Panc1 (cell line): ENCODE data around the gene AGPAT4. TPM values are rescaled to one million over a fixed set of nuclear protein-coding genes. Genes with fewer than 3 reads are reported as not detected.

Source experiments
- ATAC-seq: fragments of 200-7000 bp; cut with Tn5 transposase; 2 replicates; pipeline ENCODE4 v1.9.1; 2020; ENCODE audit warnings: mild to moderate bottlenecking, moderate library complexity
- BruUV-seq: library from RNA; stranded (reverse); fragments of 400-500 nt; replicated peaks from 2 replicates; lab custom pipeline; 2021; lab: Mats Ljungman, UMichigan
- CTCF ChIA-PET: fragments of 300-600 bp; sonication (Branson Sonifier 250); formaldehyde crosslinking; loops from one replicate; lab custom pipeline; 2022; ENCODE audit warnings: antibody characterized with exemption; lab: Charles Lee
- POLR2A ChIA-PET: fragments of 300-600 bp; sonication (Branson Sonifier 250); formaldehyde crosslinking; loops from one replicate; lab custom pipeline; 2022; ENCODE audit warnings: antibody characterized with exemption; lab: Charles Lee
- DNase-seq: peaks from one replicate; pipeline ENCODE4 v3.0.0-alpha.2; 2010; ENCODE audit warnings: low read depth, low spot score
- H3K27ac ChIP-seq: 2 replicates; pipeline ENCODE4 v1.5.1; 2011; ENCODE audit warnings: mild to moderate bottlenecking, low read length, inconsistent platforms
- H3K27me3 ChIP-seq: fragments of 200-500 bp; sonication (Bioruptor generic); 2 replicates; pipeline ENCODE4 v1.6.0; 2014; ENCODE audit warnings: low read length, inconsistent platforms; ENCODE audit not compliant: control insufficient read depth, insufficient read depth
- H3K36me3 ChIP-seq: fragments of 200-500 bp; sonication (Bioruptor generic); 2 replicates; pipeline ENCODE4 v1.5.1; 2014; ENCODE audit warnings: inconsistent platforms, mild to moderate bottlenecking, low read length, moderate library complexity; ENCODE audit not compliant: control insufficient read depth, insufficient read depth
- H3K4me1 ChIP-seq: 2 replicates; pipeline ENCODE4 v1.5.1; 2011; ENCODE audit warnings: inconsistent platforms, mild to moderate bottlenecking, low read length, moderate library complexity; ENCODE audit not compliant: control insufficient read depth, insufficient read depth
- H3K4me3 ChIP-seq, 2 experiments: 2 replicates each; pipeline ENCODE4 v1.5.1; 2011 to 2012; ENCODE audit warnings: low read depth in 2 of 2, low read length in 2 of 2, mild to moderate bottlenecking in 2 of 2, inconsistent platforms in 1 of 2, moderate library complexity in 1 of 2
- H3K9me3 ChIP-seq: fragments of 200-500 bp; sonication (Bioruptor generic); 2 replicates; pipeline ENCODE4 v1.5.1; 2014; ENCODE audit warnings: low read depth, mild to moderate bottlenecking, inconsistent platforms, low read length, moderate library complexity; ENCODE audit not compliant: control insufficient read depth, insufficient read depth
- CTCF ChIP-seq: fragments of 450-650 bp; IDR thresholded peaks from 2 replicates; pipeline ENCODE4 v1.5.1; 2017; ENCODE audit warnings: mild to moderate bottlenecking
- POLR2AphosphoS5 ChIP-seq: IDR thresholded peaks from 2 replicates; pipeline ENCODE4 v1.6.1; 2012; ENCODE audit warnings: mild to moderate bottlenecking, low read depth, low read length, moderate library complexity
- REST ChIP-seq, 2 experiments: IDR thresholded peaks; 2 replicates each; pipeline ENCODE4 v1.6.1; 2011 to 2012; ENCODE audit warnings: low read depth in 2 of 2, control low read depth in 1 of 2, low read length in 1 of 2, mild to moderate bottlenecking in 1 of 2, moderate library complexity in 1 of 2; ENCODE audit not compliant: insufficient read depth in 1 of 2
- SIN3A ChIP-seq: IDR thresholded peaks from 2 replicates; pipeline ENCODE4 v1.6.1; 2012; ENCODE audit warnings: low read depth, mild to moderate bottlenecking, low read length, moderate library complexity, borderline replicate concordance; ENCODE audit not compliant: insufficient read depth
- TCF7L2 ChIP-seq: IDR thresholded peaks from 2 replicates; pipeline ENCODE4 v1.6.1; 2011; ENCODE audit warnings: mild to moderate bottlenecking, low read depth, low read length, inconsistent platforms
- in situ Hi-C: cut with HindIII; loops from 2 replicates; pipeline ENCODE4 v1.10.0; 2016; ENCODE audit warnings: low sequenced_read_pairs, low pct_unique_long_range_greater_than_20kb
- intact Hi-C: fragments of 100-400 bp; cut with micrococcal nuclease; formaldehyde crosslinking; loops from one replicate; pipeline ENCODE4 v1.10.0; 2022; ENCODE audit not compliant: unreplicated experiment
- total RNA-seq: library from RNA; stranded (reverse); gene quantifications from one replicate; pipeline ENCODE4 v1.2.1, GENCODE V29; 2021; ENCODE audit not compliant: unreplicated experiment

Gene AGPAT4
- total RNA-seq, 1 experiment from 2014 or later: 12.9 TPM

DNA sequence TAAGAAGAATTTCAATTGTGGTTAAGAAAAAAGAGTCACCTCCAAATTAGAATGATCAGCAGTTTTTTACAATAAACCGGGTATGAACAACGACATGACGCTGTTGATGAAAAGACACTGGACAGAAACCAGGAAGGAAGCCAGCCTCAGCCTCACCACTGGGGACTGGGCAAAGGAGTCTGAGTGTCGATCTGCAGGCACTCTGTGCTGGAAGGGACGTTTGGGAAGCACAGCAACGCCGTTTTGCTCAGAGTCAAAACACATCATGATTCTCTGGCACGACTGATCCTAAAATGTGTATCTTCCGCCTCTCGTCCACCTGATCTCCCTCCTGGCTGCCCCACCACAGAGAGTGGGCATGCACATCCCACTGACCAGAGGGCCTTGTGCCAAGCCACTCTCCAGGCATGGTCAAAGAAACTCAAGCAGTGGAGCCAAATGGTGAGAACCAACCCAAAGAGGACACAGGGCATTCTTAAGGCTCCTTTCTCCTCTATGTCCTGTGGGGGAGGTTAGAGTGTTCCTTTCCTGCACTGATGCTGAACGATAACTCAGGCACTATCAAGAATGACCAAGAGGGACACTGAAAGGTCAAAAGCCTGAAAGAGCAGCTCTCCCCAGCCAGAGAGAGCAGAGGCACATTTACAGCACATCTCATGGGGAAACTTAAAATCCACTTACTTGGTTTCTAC is 68.8 kb downstream of the AGPAT4 start:
- BruUV-seq: no TSS peak
- H3K36me3 ChIP-seq: no peaks in the 10 kb centered on the region
- CTCF ChIA-PET: no interaction called here
- H3K27ac ChIP-seq: no peak overlapping the region
- no peak overlapping the region for H3K4me3 ChIP-seq
- no peaks in the 10 kb centered on the region for H3K4me1 ChIP-seq
- no peak for ATAC-seq
- no peak for DNase-seq
- TF ChIP-seq TCF7L2 (no peak), POLR2AphosphoS5 (no peak), REST (IDR thresholded peaks at IDR 0.05; ENCODE audit: insufficient read depth in 1 of 2, low read depth in 2 of 2, low read length in 1 of 2) (no peak), CTCF (no peak), SIN3A (no peak)
- in situ Hi-C loops (no loop called here), intact Hi-C loops (loop anchor here (10.0 kb wide), 1 partner anchor 650 kb away; no protein-coding TSS in a partner anchor)
- H3K27me3 ChIP-seq: no peaks in the 10 kb centered on the region
- POLR2A ChIA-PET: no interaction called here
- H3K9me3 ChIP-seq: no peaks in the 10 kb centered on the region; the same call in 1 of the 2 replicates

GRCh38 chr6:161200610-161201370 is 73.1 kb downstream of the AGPAT4 start:
- H3K9me3 ChIP-seq: no peaks in the 10 kb centered on the region
- no peak for TF ChIP-seq POLR2AphosphoS5
- peak; percentile 44 for TF ChIP-seq CTCF
- no TSS peak for BruUV-seq
- no peak for DNase-seq
- ChIA-PET POLR2A (no interaction called here), CTCF (no interaction called here)
- H3K36me3 ChIP-seq: no peaks in the 10 kb centered on the region
- no peak overlapping the region for H3K27ac ChIP-seq
- in situ Hi-C loops: no loop called here
- H3K4me1 ChIP-seq: no peaks in the 10 kb centered on the region
- intact Hi-C loops: loop anchor here (10.0 kb wide), 1 partner anchor 646 kb away; no protein-coding TSS in a partner anchor
- no peak overlapping the region for H3K4me3 ChIP-seq
- H3K27me3 ChIP-seq: no peaks in the 10 kb centered on the region
- ATAC-seq: peak; percentile 63; the same call in 1 of the 2 replicates
